AG04450 (cell line): ENCODE data around the gene GRIA2. TPM values are rescaled to one million over a fixed set of nuclear protein-coding genes. Genes with fewer than 3 reads are reported as not detected.
"Not testable (repeated sequence)": the region's sequence is repeated elsewhere in the genome, so short reads cannot be mapped to it uniquely, and the experiment has no call there.

Experiments used
- CTCF ChIA-PET: fragments of 300-600, 350-600 bp; formaldehyde crosslinking; extraction: SDS; loops from one replicate; lab custom pipeline; 2022; ENCODE audit warnings: antibody characterized with exemption, inconsistent platforms; lab: Charles Lee
- POLR2A ChIA-PET: fragments of 350-600 bp; formaldehyde crosslinking; extraction: SDS; loops from one replicate; lab custom pipeline; 2021; ENCODE audit warnings: antibody characterized with exemption, inconsistent platforms; lab: Yijun Ruan, JAX
- DNase-seq: peaks from one replicate; pipeline ENCODE4 v3.0.0-alpha.2; 2011; ENCODE audit warnings: low read depth, low spot score
- H3K27ac ChIP-seq: one replicate; pipeline ENCODE4 v1.5.1; 2012; ENCODE audit warnings: low read depth, low read length, control low read depth
- H3K27me3 ChIP-seq: one replicate; pipeline ENCODE4 v1.6.0; 2012; ENCODE audit warnings: low read length; ENCODE audit not compliant: control insufficient read depth, insufficient read depth
- H3K4me3 ChIP-seq: 2 replicates; pipeline ENCODE4 v1.5.1; 2011; ENCODE audit warnings: mild to moderate bottlenecking, low read depth, low read length, control low read depth
- H3K9me3 ChIP-seq: 2 replicates; pipeline ENCODE4 v1.5.1; 2012; ENCODE audit warnings: low read length; ENCODE audit not compliant: control insufficient read depth, insufficient read depth
- CTCF ChIP-seq: IDR thresholded peaks from 2 replicates; pipeline ENCODE4 v1.5.1; 2011; ENCODE audit warnings: low read depth, low read length, control low read depth, inconsistent platforms
- polyA minus RNA-seq: library from RNA; depleted of rRNA, polyadenylated mRNA; stranded (reverse); fragments of >200 nt; gene quantifications from 2 replicates; pipeline ENCODE4 v1.2.3, GENCODE V29; 2011; rRNA and poly(A)+ RNA removed
- polyA plus RNA-seq: library from polyadenylated mRNA; depleted of rRNA; stranded (reverse); fragments of >200 nt; gene quantifications from 2 replicates; pipeline ENCODE4 v1.2.3, GENCODE V29; 2011; rRNA removed

Gene GRIA2
- not detected in 2 replicates for polyA plus RNA-seq
- not detected in 2 replicates for polyA minus RNA-seq

GRCh38 chr4:157220371-157220881, at the start of gene GRIA2:
GRIA2 (plus strand) TSS chr4:157220728; CDS start chr4:157221043, 315 bp downstream.
- H3K9me3 ChIP-seq = no peaks in the 10 kb centered on the region; the same call in 1 of the 2 replicates
- H3K27me3 ChIP-seq = peaks cover 34% of the 10 kb centered on the region
- ChIA-PET CTCF (no interaction called here), POLR2A (no interaction called here)
- no peak for DNase-seq
- TF ChIP-seq CTCF = no peak
- peak within 1 kb of the TSS; percentile 41 for H3K4me3 ChIP-seq
- H3K27ac ChIP-seq = no peak within 1 kb of the TSS

- TF ChIP-seq CTCF = peak; percentile 53
- ChIA-PET POLR2A (no interaction called here), CTCF (interaction anchor here (0.9 to 1.6 kb wide), 3 partner anchors 126 to 1002 kb away, joined by 3 to 6 read pairs (median 4); no protein-coding TSS in a partner anchor)
- DNase-seq = no peak
- Histone ChIP-seq H3K27me3 (no peaks in the 10 kb centered on the region), H3K27ac (no peak overlapping the region), H3K9me3 (no peaks in the 10 kb centered on the region), H3K4me3 (no peak overlapping the region)
Observed at GRCh38 chr4:157172011-157172410, 48.5 kb upstream of the GRIA2 start.

GRCh38 chr4:157180268-157180667, 40.3 kb upstream of the GRIA2 start:
- H3K4me3 ChIP-seq, H3K27me3 ChIP-seq, H3K9me3 ChIP-seq, POLR2A ChIA-PET, DNase-seq, CTCF ChIA-PET, H3K27ac ChIP-seq: not testable (repeated sequence)

GRCh38 chr4:157184300-157184699, 36.2 kb upstream of the GRIA2 start:
- Histone ChIP-seq H3K9me3 (no peaks in the 10 kb centered on the region), H3K27me3 (no peaks in the 10 kb centered on the region), H3K27ac (no peak overlapping the region), H3K4me3 (no peak overlapping the region)
- DNase-seq = no peak
- TF ChIP-seq CTCF = no peak
- POLR2A ChIA-PET = no interaction called here
- CTCF ChIA-PET = no interaction called here

GRCh38 chr4:157185363-157185762, 35.2 kb upstream of the GRIA2 start:
- CTCF ChIA-PET = no interaction called here
- POLR2A ChIA-PET = no interaction called here
- TF ChIP-seq CTCF = no peak
- Histone ChIP-seq H3K4me3 (no peak overlapping the region), H3K27me3 (no peaks in the 10 kb centered on the region), H3K27ac (no peak overlapping the region), H3K9me3 (no peaks in the 10 kb centered on the region)
- DNase-seq = no peak
